Keratinocyte (primary cell): ENCODE data around the gene NKX6-1.

Source experiments
- EZH2 ChIP-seq: IDR thresholded peaks from one replicate; pipeline ENCODE4 v1.6.1; 2012; ENCODE audit warnings: inconsistent platforms, mild to moderate bottlenecking, low read length, moderate library complexity
- TF ChIP-seq, protein P1 (sequence below), 3 experiments: IDR thresholded peaks in 1 of 3; conservative IDR thresholded peaks in 1 of 3; optimal IDR thresholded peaks in 1 of 3; 2 replicates in 2 of 3; 3 replicates in 1 of 3; pipeline versions ENCODE3 to v1.5.1; 2011; ENCODE audit warnings: low read length in 3 of 3, mild to moderate bottlenecking in 3 of 3, moderate library complexity in 2 of 3, control low read depth in 1 of 3, inconsistent platforms in 1 of 3; ENCODE audit not compliant: insufficient read depth in 2 of 3; ENCODE audit errors: extremely low read depth in 1 of 3

DNA sequence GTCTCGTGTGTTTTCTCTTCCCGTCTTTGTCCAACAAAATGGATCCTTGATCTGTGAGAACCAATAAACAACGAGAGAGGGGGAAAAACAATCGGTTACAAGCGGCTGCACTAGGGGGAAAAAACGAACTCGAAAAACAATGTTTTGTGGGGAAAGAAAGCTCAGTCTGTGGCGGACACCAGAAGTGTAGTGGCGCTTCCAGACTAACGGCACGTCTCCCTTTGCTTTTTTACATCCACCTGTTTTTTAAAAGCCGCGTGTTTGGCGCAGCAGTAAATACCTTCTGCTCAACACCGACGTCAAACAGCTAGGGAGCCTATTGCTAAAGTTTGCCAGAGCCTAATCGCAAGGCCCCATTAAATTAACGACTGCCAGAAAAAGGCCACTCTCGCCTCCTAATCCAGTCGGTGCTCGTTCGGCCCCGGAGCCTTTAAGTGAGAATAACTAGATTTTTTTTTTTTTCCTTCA, 3.3 kb downstream of the NKX6-1 start:
- TF ChIP-seq, protein P1, sequence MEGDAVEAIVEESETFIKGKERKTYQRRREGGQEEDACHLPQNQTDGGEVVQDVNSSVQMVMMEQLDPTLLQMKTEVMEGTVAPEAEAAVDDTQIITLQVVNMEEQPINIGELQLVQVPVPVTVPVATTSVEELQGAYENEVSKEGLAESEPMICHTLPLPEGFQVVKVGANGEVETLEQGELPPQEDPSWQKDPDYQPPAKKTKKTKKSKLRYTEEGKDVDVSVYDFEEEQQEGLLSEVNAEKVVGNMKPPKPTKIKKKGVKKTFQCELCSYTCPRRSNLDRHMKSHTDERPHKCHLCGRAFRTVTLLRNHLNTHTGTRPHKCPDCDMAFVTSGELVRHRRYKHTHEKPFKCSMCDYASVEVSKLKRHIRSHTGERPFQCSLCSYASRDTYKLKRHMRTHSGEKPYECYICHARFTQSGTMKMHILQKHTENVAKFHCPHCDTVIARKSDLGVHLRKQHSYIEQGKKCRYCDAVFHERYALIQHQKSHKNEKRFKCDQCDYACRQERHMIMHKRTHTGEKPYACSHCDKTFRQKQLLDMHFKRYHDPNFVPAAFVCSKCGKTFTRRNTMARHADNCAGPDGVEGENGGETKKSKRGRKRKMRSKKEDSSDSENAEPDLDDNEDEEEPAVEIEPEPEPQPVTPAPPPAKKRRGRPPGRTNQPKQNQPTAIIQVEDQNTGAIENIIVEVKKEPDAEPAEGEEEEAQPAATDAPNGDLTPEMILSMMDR (optimal IDR thresholded peaks at IDR 0.05 in 1 of 3, IDR thresholded peaks at IDR 0.05 in 1 of 3, conservative IDR thresholded peaks at IDR 0.05 in 1 of 3; ENCODE audit: extremely low read depth in 1 of 3, insufficient read depth in 2 of 3, low read length in 3 of 3), result no peak
- peak; percentile 7 for TF ChIP-seq EZH2
